Measurements from ENCODE around the gene RTP3.

The RTP3 gene

GRCh38 chr3:46497556-46498265 lies at the start of gene RTP3:
Gene RTP3, plus strand, starts transcription at chr3:46497976. Its CDS starts 87 bp downstream, at chr3:46498063.
- H3K36me3 ChIP-seq (ENCODE audit: control insufficient read depth in 1 of 2, insufficient read depth in 2 of 2, low read length in 2 of 2): no peaks in the 10 kb centered on the region
- H3K4me1 ChIP-seq (ENCODE audit: control insufficient read depth in 1 of 2, insufficient read depth in 2 of 2, low read length in 2 of 2): no peaks in the 10 kb centered on the region
- no peaks in the 10 kb centered on the region for H3K9me3 ChIP-seq (ENCODE audit: control insufficient read depth in 1 of 2, low read length in 2 of 2)
- no peak within 1 kb of the TSS for H3K4me3 ChIP-seq (ENCODE audit: low read depth in 1 of 2, low read length in 2 of 2)
- no peaks in the 10 kb centered on the region for H3K27me3 ChIP-seq (ENCODE audit: control insufficient read depth in 1 of 2, insufficient read depth in 2 of 2, low read length in 2 of 2)
- no peak within 1 kb of the TSS for H3K9ac ChIP-seq (ENCODE audit: low read depth in 1 of 2, low read length in 2 of 2)
- no peak within 1 kb of the TSS for H3K27ac ChIP-seq (ENCODE audit: low read depth, low read length)

GRCh38 chr3:46448721-46449120 lies 49.1 kb upstream of the RTP3 start:
- Histone ChIP-seq H3K27ac (ENCODE audit: low read depth, low read length) (no peak overlapping the region), H3K4me3 (ENCODE audit: low read depth in 1 of 2, low read length in 2 of 2) (no peak overlapping the region), H3K27me3 (ENCODE audit: control insufficient read depth in 1 of 2, insufficient read depth in 2 of 2, low read length in 2 of 2) (peaks cover 0 to 4% of the 10 kb centered on the region in 2 donors), H3K36me3 (ENCODE audit: control insufficient read depth in 1 of 2, insufficient read depth in 2 of 2, low read length in 2 of 2) (no peaks in the 10 kb centered on the region), H3K9ac (ENCODE audit: low read depth in 1 of 2, low read length in 2 of 2) (no peak overlapping the region), H3K9me3 (ENCODE audit: control insufficient read depth in 1 of 2, low read length in 2 of 2) (no peaks in the 10 kb centered on the region), H3K4me1 (ENCODE audit: control insufficient read depth in 1 of 2, insufficient read depth in 2 of 2, low read length in 2 of 2) (peaks cover 3 to 4% of the 10 kb centered on the region in 2 donors)

- Histone ChIP-seq H3K27me3 (ENCODE audit: control insufficient read depth in 1 of 2, insufficient read depth in 2 of 2, low read length in 2 of 2) (peaks cover 0 to 4% of the 10 kb centered on the region in 2 donors), H3K4me3 (ENCODE audit: low read depth in 1 of 2, low read length in 2 of 2) (no peak overlapping the region), H3K9me3 (ENCODE audit: control insufficient read depth in 1 of 2, low read length in 2 of 2) (no peaks in the 10 kb centered on the region), H3K9ac (ENCODE audit: low read depth in 1 of 2, low read length in 2 of 2) (no peak overlapping the region), H3K4me1 (ENCODE audit: control insufficient read depth in 1 of 2, insufficient read depth in 2 of 2, low read length in 2 of 2) (peaks cover 8 to 16% of the 10 kb centered on the region in 2 donors), H3K36me3 (ENCODE audit: control insufficient read depth in 1 of 2, insufficient read depth in 2 of 2, low read length in 2 of 2) (no peaks in the 10 kb centered on the region), H3K27ac (ENCODE audit: low read depth, low read length) (no peak overlapping the region)
Observed at GRCh38 chr3:46449755-46450552, 47.8 kb upstream of the RTP3 start.

- Histone ChIP-seq H3K36me3 (ENCODE audit: control insufficient read depth in 1 of 2, insufficient read depth in 2 of 2, low read length in 2 of 2) (no peaks in the 10 kb centered on the region), H3K4me1 (ENCODE audit: control insufficient read depth in 1 of 2, insufficient read depth in 2 of 2, low read length in 2 of 2) (peaks cover 8 to 16% of the 10 kb centered on the region in 2 donors), H3K27ac (ENCODE audit: low read depth, low read length) (no peak overlapping the region), H3K4me3 (ENCODE audit: low read depth in 1 of 2, low read length in 2 of 2) (no peak overlapping the region), H3K27me3 (ENCODE audit: control insufficient read depth in 1 of 2, insufficient read depth in 2 of 2, low read length in 2 of 2) (peaks cover 0 to 4% of the 10 kb centered on the region in 2 donors), H3K9ac (ENCODE audit: low read depth in 1 of 2, low read length in 2 of 2) (no peak overlapping the region), H3K9me3 (ENCODE audit: control insufficient read depth in 1 of 2, low read length in 2 of 2) (no peaks in the 10 kb centered on the region)
Observed at GRCh38 chr3:46453526-46454208, 44.1 kb upstream of the RTP3 start.

GRCh38 chr3:46454209-46454595 lies 43.6 kb upstream of the RTP3 start:
- no peak overlapping the region for H3K27ac ChIP-seq (ENCODE audit: low read depth, low read length)
- peaks cover 0 to 4% of the 10 kb centered on the region in 2 donors for H3K27me3 ChIP-seq (ENCODE audit: control insufficient read depth in 1 of 2, insufficient read depth in 2 of 2, low read length in 2 of 2)
- no peaks in the 10 kb centered on the region for H3K9me3 ChIP-seq (ENCODE audit: control insufficient read depth in 1 of 2, low read length in 2 of 2)
- H3K36me3 ChIP-seq (ENCODE audit: control insufficient read depth in 1 of 2, insufficient read depth in 2 of 2, low read length in 2 of 2): no peaks in the 10 kb centered on the region
- no peak overlapping the region for H3K9ac ChIP-seq (ENCODE audit: low read depth in 1 of 2, low read length in 2 of 2)
- no peak overlapping the region for H3K4me3 ChIP-seq (ENCODE audit: low read depth in 1 of 2, low read length in 2 of 2)
- H3K4me1 ChIP-seq (ENCODE audit: control insufficient read depth in 1 of 2, insufficient read depth in 2 of 2, low read length in 2 of 2): peaks cover 8 to 16% of the 10 kb centered on the region in 2 donors

GRCh38 chr3:46454606-46455005 lies 43.2 kb upstream of the RTP3 start:
- H3K9me3 ChIP-seq (ENCODE audit: control insufficient read depth in 1 of 2, low read length in 2 of 2): no peaks in the 10 kb centered on the region
- peaks cover 0 to 4% of the 10 kb centered on the region in 2 donors for H3K27me3 ChIP-seq (ENCODE audit: control insufficient read depth in 1 of 2, insufficient read depth in 2 of 2, low read length in 2 of 2)
- H3K27ac ChIP-seq (ENCODE audit: low read depth, low read length): no peak overlapping the region
- H3K36me3 ChIP-seq (ENCODE audit: control insufficient read depth in 1 of 2, insufficient read depth in 2 of 2, low read length in 2 of 2): no peaks in the 10 kb centered on the region
- H3K9ac ChIP-seq (ENCODE audit: low read depth in 1 of 2, low read length in 2 of 2): no peak overlapping the region
- no peak overlapping the region for H3K4me3 ChIP-seq (ENCODE audit: low read depth in 1 of 2, low read length in 2 of 2)
- H3K4me1 ChIP-seq (ENCODE audit: control insufficient read depth in 1 of 2, insufficient read depth in 2 of 2, low read length in 2 of 2): peaks cover 8 to 16% of the 10 kb centered on the region in 2 donors

- Histone ChIP-seq H3K36me3 (ENCODE audit: control insufficient read depth in 1 of 2, insufficient read depth in 2 of 2, low read length in 2 of 2) (no peaks in the 10 kb centered on the region), H3K4me1 (ENCODE audit: control insufficient read depth in 1 of 2, insufficient read depth in 2 of 2, low read length in 2 of 2) (peaks cover 8 to 16% of the 10 kb centered on the region in 2 donors), H3K9me3 (ENCODE audit: control insufficient read depth in 1 of 2, low read length in 2 of 2) (no peaks in the 10 kb centered on the region), H3K9ac (ENCODE audit: low read depth in 1 of 2, low read length in 2 of 2) (no peak overlapping the region), H3K4me3 (ENCODE audit: low read depth in 1 of 2, low read length in 2 of 2) (no peak overlapping the region), H3K27me3 (ENCODE audit: control insufficient read depth in 1 of 2, insufficient read depth in 2 of 2, low read length in 2 of 2) (peaks cover 0 to 4% of the 10 kb centered on the region in 2 donors), H3K27ac (ENCODE audit: low read depth, low read length) (no peak overlapping the region)
Observed at GRCh38 chr3:46455231-46456115, 42.3 kb upstream of the RTP3 start.

- no peak overlapping the region for H3K9ac ChIP-seq (ENCODE audit: low read depth in 1 of 2, low read length in 2 of 2)
- H3K27me3 ChIP-seq (ENCODE audit: control insufficient read depth in 1 of 2, insufficient read depth in 2 of 2, low read length in 2 of 2): no peaks in the 10 kb centered on the region
- no peaks in the 10 kb centered on the region for H3K36me3 ChIP-seq (ENCODE audit: control insufficient read depth in 1 of 2, insufficient read depth in 2 of 2, low read length in 2 of 2)
- H3K9me3 ChIP-seq (ENCODE audit: control insufficient read depth in 1 of 2, low read length in 2 of 2): no peaks in the 10 kb centered on the region
- H3K4me1 ChIP-seq (ENCODE audit: control insufficient read depth in 1 of 2, insufficient read depth in 2 of 2, low read length in 2 of 2): peaks cover 8 to 16% of the 10 kb centered on the region in 2 donors
- no peak overlapping the region for H3K27ac ChIP-seq (ENCODE audit: low read depth, low read length)
- no peak overlapping the region for H3K4me3 ChIP-seq (ENCODE audit: low read depth in 1 of 2, low read length in 2 of 2)
Observed at GRCh38 chr3:46456118-46456517, 41.7 kb upstream of the RTP3 start.

- H3K4me3 ChIP-seq (ENCODE audit: low read depth in 1 of 2, low read length in 2 of 2): no peak overlapping the region
- no peaks in the 10 kb centered on the region for H3K36me3 ChIP-seq (ENCODE audit: control insufficient read depth in 1 of 2, insufficient read depth in 2 of 2, low read length in 2 of 2)
- H3K4me1 ChIP-seq (ENCODE audit: control insufficient read depth in 1 of 2, insufficient read depth in 2 of 2, low read length in 2 of 2): no peaks in the 10 kb centered on the region
- H3K27me3 ChIP-seq (ENCODE audit: control insufficient read depth in 1 of 2, insufficient read depth in 2 of 2, low read length in 2 of 2): peaks cover 18 to 21% of the 10 kb centered on the region in 2 donors
- no peaks in the 10 kb centered on the region for H3K9me3 ChIP-seq (ENCODE audit: control insufficient read depth in 1 of 2, low read length in 2 of 2)
- no peak overlapping the region for H3K9ac ChIP-seq (ENCODE audit: low read depth in 1 of 2, low read length in 2 of 2)
- no peak overlapping the region for H3K27ac ChIP-seq (ENCODE audit: low read depth, low read length)
Observed at GRCh38 chr3:46460051-46460450, 37.7 kb upstream of the RTP3 start.
